Pons (tissue), 1 donor: ENCODE measurements around the gene APBA2.
"Not testable (repeated sequence)": the region's sequence is repeated elsewhere in the genome, so short reads cannot be mapped to it uniquely, and the experiment has no call there.

Experiments used
- DNase-seq: peaks from one replicate; pipeline ENCODE4 v3.0.0-alpha.2; 2016; ENCODE audit warnings: low spot score

APBA2 gene

GRCh38 chr15:28885630-28886430 lies at the start of gene APBA2:
Gene APBA2 (plus strand): TSS chr15:28885974. CDS start chr15:29053885, 167,911 bp downstream.
- no peak for DNase-seq

- not testable (repeated sequence) for DNase-seq
Measured at GRCh38 chr15:28840285-28840684, 45.5 kb upstream of the APBA2 start.

- DNase-seq: not testable (repeated sequence)
Measured at GRCh38 chr15:28842210-28842609, 43.6 kb upstream of the APBA2 start.

GRCh38 chr15:28843520-28843919 lies 42.3 kb upstream of the APBA2 start:
- not testable (repeated sequence) for DNase-seq

- not testable (repeated sequence) for DNase-seq
Measured at GRCh38 chr15:28844147-28844546, 41.6 kb upstream of the APBA2 start.

GRCh38 chr15:28847247-28847646 lies 38.5 kb upstream of the APBA2 start:
- DNase-seq: not testable (repeated sequence)

- DNase-seq: not testable (repeated sequence)
Measured at GRCh38 chr15:28847959-28848358, 37.8 kb upstream of the APBA2 start.

- not testable (repeated sequence) for DNase-seq
Measured at GRCh38 chr15:28848521-28848920, 37.3 kb upstream of the APBA2 start, which contains the start of gene GOLGA6L7. Gene GOLGA6L7 (minus strand): TSS chr15:28848644. CDS start chr15:28848549, 95 bp downstream.

GRCh38 chr15:28849271-28849670 lies 36.5 kb upstream of the APBA2 start:
- not testable (repeated sequence) for DNase-seq

- DNase-seq: not testable (repeated sequence)
Measured at GRCh38 chr15:28849766-28850165, 36.0 kb upstream of the APBA2 start.

GRCh38 chr15:28853654-28854053 lies 32.1 kb upstream of the APBA2 start:
- DNase-seq: not testable (repeated sequence)

- not testable (repeated sequence) for DNase-seq
Measured at GRCh38 chr15:28854578-28854977, 31.2 kb upstream of the APBA2 start.

- no peak for DNase-seq
Measured at GRCh38 chr15:28861031-28861534, 24.7 kb upstream of the APBA2 start.

GRCh38 chr15:28861589-28862293 lies 24.0 kb upstream of the APBA2 start:
- not testable (repeated sequence) for DNase-seq

GRCh38 chr15:28868744-28869345 lies 16.9 kb upstream of the APBA2 start:
- no peak for DNase-seq

- DNase-seq: no peak
Measured at GRCh38 chr15:28871168-28871567, 14.6 kb upstream of the APBA2 start.

GRCh38 chr15:28873006-28873405 lies 12.8 kb upstream of the APBA2 start:
- DNase-seq: no peak

- no peak for DNase-seq
Measured at GRCh38 chr15:28873585-28874190, 12.1 kb upstream of the APBA2 start.

GRCh38 chr15:28875461-28876000 lies 10.2 kb upstream of the APBA2 start:
- no peak for DNase-seq

GRCh38 chr15:28876131-28876844 lies 9.5 kb upstream of the APBA2 start:
- peak; percentile 34 for DNase-seq

- no peak for DNase-seq
Measured at GRCh38 chr15:28876845-28877185, 9.0 kb upstream of the APBA2 start.
